WTC11 (cell line): Measurements from ENCODE around the gene ADCY1. TPM values are rescaled to one million over a fixed set of nuclear protein-coding genes. Genes with fewer than 3 reads are reported as not detected.

ENCODE experiments used
- ATAC-seq: fragments of 200-7000 bp; cut with Tn5 transposase; 2 replicates; pipeline ENCODE4 v1.10.0; 2021; ENCODE audit warnings: mild to moderate bottlenecking, moderate library complexity
- CTCF ChIA-PET: fragments of 300-600 bp; sonication (Branson Sonifier 250); formaldehyde crosslinking; loops from one replicate; lab custom pipeline; 2021; ENCODE audit warnings: antibody characterized with exemption; lab: Charles Lee
- POLR2A ChIA-PET: fragments of 350-600 bp; sonication (Branson Sonifier 250); formaldehyde crosslinking; loops from one replicate; lab custom pipeline; 2021; ENCODE audit warnings: antibody characterized with exemption; lab: Charles Lee
- DNase-seq: peaks from one replicate; pipeline ENCODE4 v3.0.0; 2021; ENCODE audit warnings: low spot score
- H3K27ac Mint-ChIP-seq: 2 replicates; pipeline ENCODE4 v1.8.0; 2021; ENCODE audit warnings: mixed read lengths
- H3K27me3 Mint-ChIP-seq: 2 replicates; pipeline ENCODE4 v1.8.0; 2021; ENCODE audit warnings: low read depth, mild to moderate bottlenecking, moderate library complexity, mixed read lengths
- H3K36me3 Mint-ChIP-seq: 2 replicates; pipeline ENCODE4 v1.8.0; 2021; ENCODE audit warnings: mixed read lengths
- H3K4me1 Mint-ChIP-seq: 2 replicates; pipeline ENCODE4 v1.8.0; 2022; ENCODE audit warnings: mixed read lengths
- H3K4me3 Mint-ChIP-seq: 2 replicates; pipeline ENCODE4 v1.8.0; 2021; ENCODE audit warnings: mild to moderate bottlenecking, moderate library complexity, mixed read lengths
- H3K9me3 Mint-ChIP-seq: 2 replicates; pipeline ENCODE4 v1.8.0; 2021; ENCODE audit warnings: mixed read lengths
- ATF6 ChIP-seq: sonication (generic); formaldehyde crosslinking; IDR thresholded peaks from 2 replicates; pipeline ENCODE4 v1.8.1; 2023; ENCODE audit warnings: mild to moderate bottlenecking, missing genetic modification reagents
- CDX4 ChIP-seq: fragments of 250-450 bp; sonication (Bioruptor Pico); IDR thresholded peaks from 2 replicates; pipeline ENCODE4 v1.9.0; 2021; ENCODE audit warnings: moderate library complexity, mild to moderate bottlenecking, inconsistent platforms, borderline replicate concordance
- CREM ChIP-seq: sonication (generic); formaldehyde crosslinking; IDR thresholded peaks from 2 replicates; pipeline ENCODE4 v1.8.1; 2022; ENCODE audit warnings: mild to moderate bottlenecking, missing genetic modification reagents, moderate library complexity
- ESRRA ChIP-seq: sonication (generic); formaldehyde crosslinking; IDR thresholded peaks from 2 replicates; pipeline ENCODE4 v1.8.1; 2022; ENCODE audit warnings: mild to moderate bottlenecking, missing genetic modification reagents, borderline replicate concordance
- FOXP1 ChIP-seq: sonication (generic); formaldehyde crosslinking; IDR thresholded peaks from 2 replicates; pipeline ENCODE4 v1.8.0; 2022; ENCODE audit warnings: missing genetic modification reagents, mild to moderate bottlenecking, moderate library complexity, borderline replicate concordance
- IRF1 ChIP-seq: sonication (generic); formaldehyde crosslinking; IDR thresholded peaks from 2 replicates; pipeline ENCODE4 v1.8.0; 2023; ENCODE audit warnings: missing genetic modification reagents
- MXD4 ChIP-seq: fragments of 250-450 bp; sonication (Bioruptor Pico); IDR thresholded peaks from 2 replicates; pipeline ENCODE4 v1.8.0; 2021; ENCODE audit warnings: mild to moderate bottlenecking, moderate library complexity, borderline replicate concordance
- NFATC4 ChIP-seq: fragments of 250-450 bp; sonication (Bioruptor Pico); IDR thresholded peaks from 2 replicates; pipeline ENCODE4 v1.9.0; 2021; ENCODE audit warnings: mild to moderate bottlenecking
- NFYB ChIP-seq: sonication (generic); formaldehyde crosslinking; conservative IDR thresholded peaks from 2 replicates; pipeline ENCODE4 v1.8.0; 2022; ENCODE audit warnings: low read depth, missing genetic modification reagents
- OVOL2 ChIP-seq: fragments of 250-450 bp; sonication (Bioruptor Pico); IDR thresholded peaks from 2 replicates; pipeline ENCODE4 v1.9.0; 2021; ENCODE audit warnings: mild to moderate bottlenecking, borderline replicate concordance
- RORB ChIP-seq: fragments of 250-450 bp; sonication (Bioruptor Pico); IDR thresholded peaks from 2 replicates; pipeline ENCODE4 v1.9.0; 2021; ENCODE audit warnings: mild to moderate bottlenecking
- SMAD4 ChIP-seq: sonication (generic); formaldehyde crosslinking; IDR thresholded peaks from 2 replicates; pipeline ENCODE4 v1.8.0; 2022; ENCODE audit warnings: mild to moderate bottlenecking, missing genetic modification reagents
- STAT6 ChIP-seq: sonication (generic); formaldehyde crosslinking; conservative IDR thresholded peaks from 2 replicates; pipeline ENCODE4 v1.8.1; 2023; ENCODE audit warnings: mild to moderate bottlenecking, low read depth, missing genetic modification reagents, moderate library complexity
- TP53 ChIP-seq: sonication (generic); formaldehyde crosslinking; IDR thresholded peaks from 2 replicates; pipeline ENCODE4 v1.8.1; 2023; ENCODE audit warnings: mild to moderate bottlenecking, missing genetic modification reagents
- USF2 ChIP-seq: sonication (generic); formaldehyde crosslinking; IDR thresholded peaks from 2 replicates; pipeline ENCODE4 v1.8.1; 2023; ENCODE audit warnings: mild to moderate bottlenecking, missing genetic modification reagents, moderate library complexity
- ZNF138 ChIP-seq: sonication (generic); formaldehyde crosslinking; conservative IDR thresholded peaks from 2 replicates; pipeline ENCODE4 v1.8.1; 2022; ENCODE audit warnings: mild to moderate bottlenecking, moderate library complexity, missing genetic modification reagents
- ZNF396 ChIP-seq: fragments of 250-450 bp; sonication (Bioruptor Pico); IDR thresholded peaks from 2 replicates; pipeline ENCODE4 v1.8.0; 2021; ENCODE audit warnings: mild to moderate bottlenecking, moderate library complexity, borderline replicate concordance
- ZNF425 ChIP-seq: fragments of 250-450 bp; sonication (Bioruptor Pico); conservative IDR thresholded peaks from 2 replicates; pipeline ENCODE4 v1.9.0; 2021; ENCODE audit warnings: mild to moderate bottlenecking
- ZNF532 ChIP-seq: fragments of 250-450 bp; sonication (Bioruptor Pico); IDR thresholded peaks from 2 replicates; pipeline ENCODE4 v1.9.0; 2021; ENCODE audit warnings: mild to moderate bottlenecking, borderline replicate concordance
- ZSCAN18 ChIP-seq: fragments of 250-450 bp; sonication (Bioruptor Pico); IDR thresholded peaks from 2 replicates; pipeline ENCODE4 v2.1.2; 2022; ENCODE audit warnings: mild to moderate bottlenecking, moderate library complexity
- total RNA-seq: library from RNA; stranded (reverse); gene quantifications from 3 replicates; pipeline ENCODE4 v1.2.3, GENCODE V29; 2021

Gene ADCY1
- total RNA-seq, 1 experiment from 2014 or later = 29.0 TPM

- CTCF ChIA-PET = no interaction called here
- Mint-ChIP-seq H3K36me3 (no peaks in the 10 kb centered on the region), H3K4me3 (no peak overlapping the region), H3K27ac (no peak overlapping the region), H3K9me3 (no peaks in the 10 kb centered on the region), H3K27me3 (no peaks in the 10 kb centered on the region), H3K4me1 (peaks cover 28% of the 10 kb centered on the region)
- POLR2A ChIA-PET = no interaction called here
- no peak for DNase-seq
- ATAC-seq = no peak
- TF ChIP-seq ZNF138 (CRISPR knock-in tag) = no peak
- no peak for TF ChIP-seq ZNF396 (CRISPR knock-in tag)
- TF ChIP-seq FOXP1 (CRISPR knock-in tag) = no peak
- no peak for TF ChIP-seq MXD4
- TF ChIP-seq ATF6 (CRISPR knock-in tag) = no peak
- TF ChIP-seq NFYB (CRISPR knock-in tag) = no peak
- TF ChIP-seq CDX4 (CRISPR knock-in tag) = no peak
- no peak for TF ChIP-seq NFATC4
- TF ChIP-seq TP53 (CRISPR knock-in tag) = no peak
- TF ChIP-seq CREM (CRISPR knock-in tag) = no peak
- no peak for TF ChIP-seq STAT6 (CRISPR knock-in tag)
- no peak for TF ChIP-seq IRF1 (CRISPR knock-in tag)
- TF ChIP-seq ZNF425 (CRISPR knock-in tag) = no peak
- no peak for TF ChIP-seq ZSCAN18 (CRISPR knock-in tag)
- no peak for TF ChIP-seq USF2 (CRISPR knock-in tag)
- TF ChIP-seq ZNF532 (CRISPR knock-in tag) = no peak
- TF ChIP-seq ESRRA (CRISPR knock-in tag) = no peak
- TF ChIP-seq SMAD4 = no peak
- no peak for TF ChIP-seq OVOL2 (CRISPR knock-in tag)
- no peak for TF ChIP-seq RORB (CRISPR knock-in tag)
Observed at GRCh38 chr7:45586542-45587520, 12.7 kb downstream of the ADCY1 start.
